HEK293 (cell line): Measurements from ENCODE around the gene INPP4B.

Experiments used
- CTCF ChIA-PET: fragments of 350-600 bp; formaldehyde crosslinking; extraction: SDS; loops from one replicate; lab custom pipeline; 2021; ENCODE audit warnings: antibody characterized with exemption; lab: Yijun Ruan, JAX
- POLR2A ChIA-PET: fragments of 300-600 bp; formaldehyde crosslinking; extraction: SDS; loops from one replicate; lab custom pipeline; 2020; ENCODE audit warnings: antibody characterized with exemption, inconsistent platforms; lab: Yijun Ruan, JAX
- H3K27ac ChIP-seq: fragments of 200-500 bp; sonication (Bioruptor generic); 2 replicates; pipeline ENCODE4 v1.5.1; 2014; ENCODE audit warnings: low read depth, low read length, control low read depth, inconsistent platforms; ENCODE audit errors: extremely low read depth
- H3K36me3 ChIP-seq, 2 experiments: fragments of 200-500 bp in 1 of 2; sonication (Bioruptor generic) in 1 of 2; 1 replicate in 1 of 2; 2 replicates in 1 of 2; pipeline ENCODE4 v1.5.1; 2014 to 2017; ENCODE audit warnings: inconsistent platforms in 2 of 2, low read length in 2 of 2; ENCODE audit not compliant: control insufficient read depth in 2 of 2, insufficient read depth in 1 of 2
- H3K4me1 ChIP-seq: fragments of 200-500 bp; sonication (Bioruptor generic); 2 replicates; pipeline ENCODE4 v1.5.1; 2014; ENCODE audit warnings: mild to moderate bottlenecking, low read length, inconsistent platforms; ENCODE audit not compliant: control insufficient read depth, insufficient read depth
- H3K4me3 ChIP-seq: 2 replicates; pipeline ENCODE4 v1.5.1; 2011; ENCODE audit warnings: low read depth, mild to moderate bottlenecking, control low read depth, low read length, moderate library complexity
- H3K9me3 ChIP-seq: fragments of 200-500 bp; sonication (Bioruptor generic); 2 replicates; pipeline ENCODE4 v1.5.1; 2014; ENCODE audit warnings: low read depth, low read length, inconsistent platforms; ENCODE audit not compliant: control insufficient read depth, insufficient read depth
- WT1 ChIP-seq: fragments of 450-650 bp; formaldehyde crosslinking; IDR thresholded peaks from 2 replicates; pipeline ENCODE4 v1.5.1; 2016; ENCODE audit warnings: missing biosample characterization, missing genetic modification characterization
- ZBTB1 ChIP-seq: fragments of 450-650 bp; formaldehyde crosslinking; IDR thresholded peaks from 2 replicates; pipeline ENCODE4 v1.5.1; 2016; ENCODE audit warnings: missing biosample characterization, missing genetic modification characterization
- ZNF138 ChIP-seq: fragments of 450-650 bp; formaldehyde crosslinking; IDR thresholded peaks from 2 replicates; pipeline ENCODE4 v1.5.1; 2016; ENCODE audit warnings: missing biosample characterization, missing genetic modification characterization, borderline replicate concordance
- ZNF202 ChIP-seq: fragments of 450-650 bp; formaldehyde crosslinking; IDR thresholded peaks from 2 replicates; pipeline ENCODE4 v1.5.1; 2016; ENCODE audit warnings: missing biosample characterization, missing genetic modification characterization, borderline replicate concordance
- ZNF423 ChIP-seq: fragments of 450-650 bp; formaldehyde crosslinking; IDR thresholded peaks from 2 replicates; pipeline ENCODE4 v1.5.1; 2016; ENCODE audit warnings: missing biosample characterization, missing genetic modification characterization
- ZNF426 ChIP-seq: fragments of 450-650 bp; formaldehyde crosslinking; IDR thresholded peaks from 2 replicates; pipeline ENCODE4 v1.5.1; 2017; ENCODE audit warnings: missing biosample characterization, missing genetic modification characterization, mild to moderate bottlenecking, inconsistent platforms, moderate library complexity
- ZNF473 ChIP-seq: fragments of 450-650 bp; formaldehyde crosslinking; IDR thresholded peaks from 2 replicates; pipeline ENCODE4 v1.5.1; 2017; ENCODE audit warnings: missing biosample characterization, missing genetic modification characterization
- ZNF561 ChIP-seq: fragments of 450-650 bp; IDR thresholded peaks from 2 replicates; pipeline ENCODE4 v1.5.1; 2018; ENCODE audit warnings: missing biosample characterization, missing genetic modification characterization, borderline replicate concordance
- TF ChIP-seq, protein P1 (sequence below): fragments of 450-650 bp; formaldehyde crosslinking; IDR thresholded peaks from 2 replicates; pipeline ENCODE4 v1.5.1; 2016; ENCODE audit warnings: missing biosample characterization, missing genetic modification characterization
- TF ChIP-seq, protein P2 (sequence below): fragments of 450-650 bp; formaldehyde crosslinking; IDR thresholded peaks from 2 replicates; pipeline ENCODE4 v1.5.1; 2016; ENCODE audit warnings: missing biosample characterization, missing genetic modification characterization
- TF ChIP-seq, protein P3 (sequence below): fragments of 450-650 bp; formaldehyde crosslinking; IDR thresholded peaks from 2 replicates; pipeline ENCODE4 v1.5.1; 2016; ENCODE audit warnings: missing biosample characterization, missing genetic modification characterization

INPP4B gene

DNA sequence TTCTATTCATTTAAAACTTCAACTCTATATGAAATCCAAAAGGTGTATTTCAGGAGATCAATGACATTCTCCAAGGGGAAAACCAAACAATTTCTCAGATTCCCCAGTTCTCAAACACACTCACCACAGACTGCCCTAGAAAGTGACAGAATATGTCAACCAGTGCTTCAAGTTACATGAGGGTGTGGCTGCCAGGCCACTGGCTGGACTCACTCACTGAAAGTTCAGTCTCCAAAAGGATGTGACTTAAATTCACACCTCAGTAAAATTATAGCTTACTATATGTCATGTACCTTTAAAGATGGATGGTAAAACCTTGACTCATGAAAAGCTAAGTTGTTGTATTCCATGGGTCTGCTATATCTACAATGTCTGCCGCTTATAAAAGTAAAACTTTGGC is 7.3 kb downstream of the INPP4B start (continued):
- TF ChIP-seq, protein P1, sequence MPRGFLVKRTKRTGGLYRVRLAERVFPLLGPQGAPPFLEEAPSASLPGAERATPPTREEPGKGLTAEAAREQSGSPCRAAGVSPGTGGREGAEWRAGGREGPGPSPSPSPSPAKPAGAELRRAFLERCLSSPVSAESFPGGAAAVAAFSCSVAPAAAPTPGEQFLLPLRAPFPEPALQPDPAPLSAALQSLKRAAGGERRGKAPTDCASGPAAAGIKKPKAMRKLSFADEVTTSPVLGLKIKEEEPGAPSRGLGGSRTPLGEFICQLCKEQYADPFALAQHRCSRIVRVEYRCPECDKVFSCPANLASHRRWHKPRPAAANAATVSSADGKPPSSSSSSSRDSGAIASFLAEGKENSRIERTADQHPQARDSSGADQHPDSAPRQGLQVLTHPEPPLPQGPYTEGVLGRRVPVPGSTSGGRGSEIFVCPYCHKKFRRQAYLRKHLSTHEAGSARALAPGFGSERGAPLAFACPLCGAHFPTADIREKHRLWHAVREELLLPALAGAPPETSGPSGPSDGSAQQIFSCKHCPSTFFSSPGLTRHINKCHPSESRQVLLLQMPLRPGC (tag by site-specific recombination), result no peak
- TF ChIP-seq, all 188 proteins: peak for 0

DNA sequence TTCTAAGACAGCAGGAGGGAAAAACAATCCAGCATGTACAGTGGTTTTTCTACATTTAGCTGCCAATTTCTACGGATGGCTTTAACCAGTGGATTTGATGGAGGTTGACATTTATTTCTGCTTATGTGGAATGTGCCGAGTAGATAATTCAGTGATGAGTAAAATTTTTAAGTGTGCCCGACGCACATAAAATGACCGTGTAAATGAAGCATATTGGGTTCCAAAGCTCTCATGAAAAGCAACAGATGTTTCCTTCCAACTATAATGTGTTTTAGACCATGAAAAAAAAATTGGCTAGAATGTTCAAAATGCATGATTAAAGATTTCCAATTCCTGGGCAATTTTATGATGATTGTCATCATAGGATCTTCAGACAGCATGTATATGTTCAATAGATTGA is 14.1 kb downstream of the INPP4B start:
- no peak overlapping the region for H3K27ac ChIP-seq
- ChIA-PET POLR2A (no interaction called here), CTCF (interaction anchor here (1.8 kb wide), 1 partner anchor 9 kb away, joined by 6 read pairs; no protein-coding TSS in a partner anchor)
- no peak overlapping the region for H3K4me3 ChIP-seq
- H3K9me3 ChIP-seq, result no peaks in the 10 kb centered on the region
- H3K4me1 ChIP-seq, result no peaks in the 10 kb centered on the region
- no peaks in the 10 kb centered on the region for H3K36me3 ChIP-seq
- TF ChIP-seq WT1 (tag by site-specific recombination) (no peak), ZNF202 (tag by site-specific recombination) (no peak)

DNA sequence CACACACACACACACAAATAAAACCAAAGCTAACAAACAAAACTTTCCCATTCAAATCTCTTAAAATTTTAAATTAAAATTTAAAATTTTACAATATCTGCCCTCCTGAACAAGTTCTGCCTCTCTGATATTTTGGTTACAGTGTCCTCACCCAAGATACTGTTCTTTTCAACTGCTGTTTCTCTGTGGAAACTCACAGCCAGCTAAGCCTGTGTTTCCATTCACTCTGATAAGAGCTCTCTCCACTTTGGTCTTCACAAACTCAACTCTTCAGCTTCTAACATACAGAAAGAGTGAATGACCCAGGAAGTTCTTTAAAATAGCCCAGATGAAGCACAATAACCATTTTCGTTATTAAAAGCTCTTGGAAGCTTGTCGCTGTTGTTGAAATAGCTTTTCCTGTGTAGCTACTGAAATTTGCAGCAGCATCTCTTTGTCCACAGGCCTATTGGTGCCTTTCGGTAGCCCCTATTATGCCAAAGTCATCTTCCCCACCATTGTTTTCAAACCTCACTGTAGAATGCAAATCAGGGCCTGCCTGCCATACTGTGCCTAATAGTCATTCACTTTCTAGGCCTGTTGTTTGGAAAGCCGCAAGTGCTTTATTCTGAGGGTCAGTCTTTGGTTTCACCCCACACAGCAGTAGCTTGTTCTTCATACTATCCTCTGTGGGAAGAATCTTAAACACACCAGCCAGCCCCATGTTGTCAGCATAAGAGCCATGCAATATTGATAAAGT is 19.4 kb downstream of the INPP4B start:
- ChIA-PET CTCF (no interaction called here), POLR2A (no interaction called here)
- H3K4me3 ChIP-seq, result no peak overlapping the region
- H3K4me1 ChIP-seq, result no peaks in the 10 kb centered on the region
- H3K27ac ChIP-seq, result no peak overlapping the region
- TF ChIP-seq ZNF426 (no peak), WT1 (tag by site-specific recombination) (no peak)
- no peaks in the 10 kb centered on the region for H3K9me3 ChIP-seq
- no peaks in the 10 kb centered on the region for H3K36me3 ChIP-seq

DNA sequence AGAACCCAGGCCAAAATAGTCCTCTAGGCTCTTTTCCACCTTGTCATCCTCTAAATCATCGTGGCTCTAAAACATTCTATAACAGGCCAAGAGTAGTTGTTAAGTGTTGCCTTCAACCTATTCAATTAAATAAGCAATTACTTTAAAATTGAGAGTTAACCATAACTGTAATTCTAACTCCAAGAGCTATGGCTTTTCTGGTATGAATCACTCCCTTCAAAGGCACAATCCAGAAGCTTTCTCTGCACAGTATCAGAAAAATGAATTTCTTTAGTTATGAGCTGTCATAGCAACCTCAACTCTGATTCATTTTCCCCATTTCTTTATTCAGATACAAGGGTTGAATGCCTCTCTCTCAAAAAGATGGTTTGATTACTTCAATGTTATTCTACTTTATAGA is 21.7 kb downstream of the INPP4B start:
- TF ChIP-seq ZBTB1 (tag by site-specific recombination), result no peak
- TF ChIP-seq ZNF473 (tag by site-specific recombination), result no peak
- TF ChIP-seq ZNF561 (tag by site-specific recombination), result no peak
- no peak for TF ChIP-seq ZNF423
- TF ChIP-seq, protein P2, sequence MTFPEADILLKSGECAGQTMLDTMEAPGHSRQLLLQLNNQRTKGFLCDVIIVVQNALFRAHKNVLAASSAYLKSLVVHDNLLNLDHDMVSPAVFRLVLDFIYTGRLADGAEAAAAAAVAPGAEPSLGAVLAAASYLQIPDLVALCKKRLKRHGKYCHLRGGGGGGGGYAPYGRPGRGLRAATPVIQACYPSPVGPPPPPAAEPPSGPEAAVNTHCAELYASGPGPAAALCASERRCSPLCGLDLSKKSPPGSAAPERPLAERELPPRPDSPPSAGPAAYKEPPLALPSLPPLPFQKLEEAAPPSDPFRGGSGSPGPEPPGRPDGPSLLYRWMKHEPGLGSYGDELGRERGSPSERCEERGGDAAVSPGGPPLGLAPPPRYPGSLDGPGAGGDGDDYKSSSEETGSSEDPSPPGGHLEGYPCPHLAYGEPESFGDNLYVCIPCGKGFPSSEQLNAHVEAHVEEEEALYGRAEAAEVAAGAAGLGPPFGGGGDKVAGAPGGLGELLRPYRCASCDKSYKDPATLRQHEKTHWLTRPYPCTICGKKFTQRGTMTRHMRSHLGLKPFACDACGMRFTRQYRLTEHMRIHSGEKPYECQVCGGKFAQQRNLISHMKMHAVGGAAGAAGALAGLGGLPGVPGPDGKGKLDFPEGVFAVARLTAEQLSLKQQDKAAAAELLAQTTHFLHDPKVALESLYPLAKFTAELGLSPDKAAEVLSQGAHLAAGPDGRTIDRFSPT, result no peak
- TF ChIP-seq, protein P3, sequence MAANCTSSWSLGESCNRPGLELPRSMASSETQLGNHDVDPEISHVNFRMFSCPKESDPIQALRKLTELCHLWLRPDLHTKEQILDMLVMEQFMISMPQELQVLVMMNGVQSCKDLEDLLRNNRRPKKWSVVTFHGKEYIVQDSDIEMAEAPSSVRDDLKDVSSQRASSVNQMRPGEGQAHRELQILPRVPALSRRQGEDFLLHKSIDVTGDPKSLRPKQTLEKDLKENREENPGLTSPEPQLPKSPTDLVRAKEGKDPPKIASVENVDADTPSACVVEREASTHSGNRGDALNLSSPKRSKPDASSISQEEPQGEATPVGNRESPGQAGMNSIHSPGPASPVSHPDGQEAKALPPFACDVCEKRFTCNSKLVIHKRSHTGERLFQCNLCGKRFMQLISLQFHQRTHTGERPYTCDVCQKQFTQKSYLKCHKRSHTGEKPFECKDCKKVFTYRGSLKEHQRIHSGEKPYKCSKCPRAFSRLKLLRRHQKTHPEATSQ (tag by site-specific recombination), result no peak
- TF ChIP-seq ZNF138 (tag by site-specific recombination), result no peak
- ChIA-PET POLR2A (no interaction called here), CTCF (no interaction called here)
- no peak overlapping the region for H3K4me3 ChIP-seq
- no peaks in the 10 kb centered on the region for H3K4me1 ChIP-seq
- H3K36me3 ChIP-seq, result no peaks in the 10 kb centered on the region
- no peak overlapping the region for H3K27ac ChIP-seq
- no peaks in the 10 kb centered on the region for H3K9me3 ChIP-seq
